Activated CD8-positive, alpha-beta T cell treated with anti-CD3 and anti-CD28 coated beads, Interleukin-2, amount 10 ng/mL, durations not matched to agents 7 days and 5 days (primary cell): Measurements from ENCODE around the gene CSTPP1. TPM values are rescaled to one million over a fixed set of nuclear protein-coding genes. Genes with fewer than 3 reads are reported as not detected.
A peak's percentile ranks its signal among the peaks of the same experiment; 100 is the strongest.

Source experiments
- ATAC-seq: fragments of 150-1000 bp; cut with Tn5 transposase; one replicate; pipeline ENCODE4 v1.10.0; 2021; ENCODE audit warnings: moderate library complexity
- CTCF ChIA-PET: fragments of 350-600 bp; sonication (Branson Sonifier 250); formaldehyde crosslinking; loops from one replicate; lab custom pipeline; 2021; ENCODE audit warnings: antibody characterized with exemption; lab: Charles Lee
- POLR2A ChIA-PET: fragments of 350-600 bp; sonication (Branson Sonifier 250); formaldehyde crosslinking; loops from one replicate; lab custom pipeline; 2021; ENCODE audit warnings: antibody characterized with exemption; lab: Charles Lee
- DNase-seq: peaks from one replicate; pipeline ENCODE4 v3.0.0-alpha.2; 2020
- H3K27ac Mint-ChIP-seq: one replicate; pipeline ENCODE4 v1.8.0; 2021; ENCODE audit warnings: mild to moderate bottlenecking, mixed read lengths
- H3K27me3 Mint-ChIP-seq: one replicate; pipeline ENCODE4 v1.8.0; 2021; ENCODE audit warnings: low read depth, mixed read lengths
- H3K36me3 Mint-ChIP-seq: one replicate; pipeline ENCODE4 v1.8.0; 2021; ENCODE audit warnings: low read depth, mixed read lengths
- H3K4me1 Mint-ChIP-seq: one replicate; pipeline ENCODE4 v1.8.0; 2021; ENCODE audit warnings: low read depth, mixed read lengths
- H3K4me3 Mint-ChIP-seq: one replicate; pipeline ENCODE4 v1.8.0; 2021; ENCODE audit warnings: mild to moderate bottlenecking, mixed read lengths
- H3K9me3 Mint-ChIP-seq: one replicate; pipeline ENCODE4 v1.8.0; 2022; ENCODE audit warnings: mixed read lengths; ENCODE audit not compliant: insufficient read depth
- total RNA-seq, 2 experiments: library from RNA; stranded (reverse); gene quantifications; one replicate each; pipeline ENCODE4 v1.2.3, GENCODE V29; 2021

Gene CSTPP1
- total RNA-seq, 2 experiments from 2014 or later = 15.6 to 15.8 TPM

GRCh38 chr11:47157805-47158204 lies 221.2 kb downstream of the CSTPP1 start:
- no peak overlapping the region for H3K27ac Mint-ChIP-seq
- POLR2A ChIA-PET = no interaction called here
- H3K36me3 Mint-ChIP-seq = peaks cover 2% of the 10 kb centered on the region
- H3K4me3 Mint-ChIP-seq = no peak overlapping the region
- H3K27me3 Mint-ChIP-seq = no peaks in the 10 kb centered on the region
- ATAC-seq (no peak), DNase-seq (no peak)
- peaks cover 43% of the 10 kb centered on the region for H3K4me1 Mint-ChIP-seq
- CTCF ChIA-PET = interaction anchor here (0.8 to 0.9 kb wide), 2 partner anchors 101 to 238 kb away, joined by 3 read pairs; no protein-coding TSS in a partner anchor
- no peaks in the 10 kb centered on the region for H3K9me3 Mint-ChIP-seq

DNA sequence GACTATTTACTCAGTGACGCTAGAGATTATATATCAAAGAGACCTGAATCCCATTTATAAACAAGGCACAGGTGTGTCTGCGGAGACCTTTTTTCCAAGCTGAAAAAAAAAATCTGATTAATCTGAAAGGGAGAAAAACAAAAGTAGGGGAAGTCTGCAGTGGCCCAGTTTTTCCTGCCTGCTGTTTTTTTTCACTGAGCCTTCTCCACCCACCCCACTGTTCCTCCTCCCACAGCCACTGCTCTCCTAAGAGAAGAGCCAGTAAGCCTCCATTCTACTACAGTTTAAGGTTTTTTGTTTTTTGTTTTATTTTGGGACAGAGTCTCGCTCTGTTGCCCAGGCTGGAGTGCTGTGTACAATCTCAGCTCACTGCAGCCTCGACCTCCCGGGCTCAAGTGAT lies 221.7 kb downstream of the CSTPP1 start:
- POLR2A ChIA-PET = no interaction called here

GRCh38 chr11:47160753-47161133 lies 224.2 kb downstream of the CSTPP1 start:
- no peak for ATAC-seq
- peaks cover 13% of the 10 kb centered on the region for H3K36me3 Mint-ChIP-seq
- no peak overlapping the region for H3K27ac Mint-ChIP-seq

More for the DNA sequence above, 221.7 kb downstream of the CSTPP1 start:
- peaks cover 39% of the 10 kb centered on the region for H3K4me1 Mint-ChIP-seq
- DNase-seq = no peak
- H3K36me3 Mint-ChIP-seq = peaks cover 2% of the 10 kb centered on the region
- H3K27ac Mint-ChIP-seq = peak overlapping the region; percentile 67
- CTCF ChIA-PET = interaction anchor here (0.8 to 0.9 kb wide), 2 partner anchors 101 to 239 kb away, joined by 3 read pairs; no protein-coding TSS in a partner anchor
- H3K27me3 Mint-ChIP-seq = no peaks in the 10 kb centered on the region
- H3K4me3 Mint-ChIP-seq = no peak overlapping the region
- no peak for ATAC-seq
- no peaks in the 10 kb centered on the region for H3K9me3 Mint-ChIP-seq

GRCh38 chr11:47161134-47161854 lies 224.7 kb downstream of the CSTPP1 start:
- Mint-ChIP-seq H3K4me3 (no peak overlapping the region), H3K36me3 (peaks cover 16% of the 10 kb centered on the region), H3K27ac (no peak overlapping the region), H3K9me3 (no peaks in the 10 kb centered on the region), H3K27me3 (no peaks in the 10 kb centered on the region), H3K4me1 (peaks cover 9% of the 10 kb centered on the region)
- CTCF ChIA-PET = interaction anchor here (0.6 to 2.6 kb wide), 10 partner anchors 8 to 248 kb away, joined by 3 to 17 read pairs (median 4); no protein-coding TSS in a partner anchor
- peak; percentile 78 for ATAC-seq
- POLR2A ChIA-PET = no interaction called here
- peak; percentile 73 for DNase-seq

More at GRCh38 chr11:47160753-47161133, 224.2 kb downstream of the CSTPP1 start:
- Mint-ChIP-seq H3K27me3 (no peaks in the 10 kb centered on the region), H3K4me1 (peaks cover 14% of the 10 kb centered on the region), H3K4me3 (no peak overlapping the region), H3K9me3 (no peaks in the 10 kb centered on the region)
- CTCF ChIA-PET = interaction anchor here (0.6 to 1.1 kb wide), 6 partner anchors 12 to 247 kb away, joined by 3 to 7 read pairs (median 4); no protein-coding TSS in a partner anchor
- no peak for DNase-seq
- POLR2A ChIA-PET = no interaction called here

DNA sequence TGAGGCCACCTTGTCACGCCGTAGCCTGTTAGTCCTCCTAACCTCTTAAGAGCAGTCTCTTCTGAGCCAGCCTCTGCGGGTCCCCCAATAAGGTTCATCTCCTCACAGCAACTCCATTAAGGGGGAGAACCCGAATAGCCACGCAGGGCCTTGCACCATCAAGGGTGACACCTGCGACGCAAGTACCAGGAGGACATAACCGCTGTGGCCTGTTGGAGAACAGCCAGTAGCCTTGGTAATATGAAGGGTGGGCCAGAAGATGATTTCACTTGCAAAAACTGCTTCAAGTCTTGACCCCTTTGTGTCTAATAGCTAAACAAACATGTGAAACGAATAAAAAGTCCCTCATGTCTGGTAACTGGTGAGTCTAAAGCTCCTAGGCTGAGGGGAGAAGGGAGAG lies 225.3 kb downstream of the CSTPP1 start:
- CTCF ChIA-PET = interaction anchor here (0.6 to 2.6 kb wide), 7 partner anchors 9 to 242 kb away, joined by 3 to 17 read pairs (median 3); no protein-coding TSS in a partner anchor
- DNase-seq (no peak), ATAC-seq (no peak)
- Mint-ChIP-seq H3K4me1 (peaks cover 5% of the 10 kb centered on the region), H3K4me3 (no peak overlapping the region), H3K27ac (no peak overlapping the region), H3K27me3 (no peaks in the 10 kb centered on the region), H3K36me3 (peaks cover 17% of the 10 kb centered on the region), H3K9me3 (no peaks in the 10 kb centered on the region)
- POLR2A ChIA-PET = no interaction called here

GRCh38 chr11:47162426-47162825 lies 225.9 kb downstream of the CSTPP1 start:
- ChIA-PET CTCF (interaction anchor here (0.6 to 2.6 kb wide), 9 partner anchors 8 to 243 kb away, joined by 3 to 17 read pairs (median 3); no protein-coding TSS in a partner anchor), POLR2A (interaction anchor here (2.1 kb wide), 1 partner anchor 10 kb away, joined by 9 read pairs; no protein-coding TSS in a partner anchor)
- DNase-seq (no peak), ATAC-seq (no peak)
- Mint-ChIP-seq H3K4me1 (peaks cover 5% of the 10 kb centered on the region), H3K4me3 (no peak overlapping the region), H3K27me3 (no peaks in the 10 kb centered on the region), H3K36me3 (peaks cover 17% of the 10 kb centered on the region), H3K27ac (no peak overlapping the region), H3K9me3 (no peaks in the 10 kb centered on the region)

DNA sequence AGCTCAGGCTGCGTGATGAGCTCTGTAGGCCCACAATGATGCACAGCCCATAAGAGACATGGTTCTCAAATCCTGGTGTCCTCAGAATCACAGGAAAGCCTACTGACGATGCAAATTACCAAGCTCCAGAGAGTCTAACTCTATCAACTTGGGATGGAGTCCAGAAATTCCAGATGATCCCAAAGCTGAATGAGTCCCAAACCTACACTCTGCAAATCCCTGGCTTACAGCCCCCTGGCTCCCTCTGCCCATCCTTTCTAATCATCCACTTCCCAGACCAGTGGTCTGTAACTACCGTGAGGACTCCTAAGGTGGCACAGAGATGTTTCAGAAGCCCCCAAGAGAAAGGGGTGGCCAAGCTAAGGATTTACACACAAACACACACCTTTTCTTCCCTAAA lies 226.6 kb downstream of the CSTPP1 start:
- H3K36me3 Mint-ChIP-seq = peaks cover 23% of the 10 kb centered on the region
- no peak overlapping the region for H3K27ac Mint-ChIP-seq
- no peak for ATAC-seq
- no peaks in the 10 kb centered on the region for H3K9me3 Mint-ChIP-seq
- DNase-seq = no peak
- ChIA-PET CTCF (interaction anchor here (0.8 to 2.6 kb wide), 7 partner anchors 9 to 272 kb away, joined by 3 to 17 read pairs (median 4); no protein-coding TSS in a partner anchor), POLR2A (interaction anchor here (2.1 kb wide), 1 partner anchor 9 kb away, joined by 9 read pairs; no protein-coding TSS in a partner anchor)
- H3K4me3 Mint-ChIP-seq = no peak overlapping the region
- no peaks in the 10 kb centered on the region for H3K27me3 Mint-ChIP-seq
- H3K4me1 Mint-ChIP-seq = peaks cover 5% of the 10 kb centered on the region

- ChIA-PET CTCF (interaction anchor here (0.7 to 2.6 kb wide), 4 partner anchors 9 to 272 kb away, joined by 3 to 17 read pairs (median 3); no protein-coding TSS in a partner anchor), POLR2A (interaction anchor here (2.1 kb wide), 1 partner anchor 9 kb away, joined by 9 read pairs; no protein-coding TSS in a partner anchor)
- DNase-seq (no peak), ATAC-seq (no peak)
- H3K4me1 Mint-ChIP-seq = peaks cover 2% of the 10 kb centered on the region
- no peaks in the 10 kb centered on the region for H3K27me3 Mint-ChIP-seq
- H3K9me3 Mint-ChIP-seq = no peaks in the 10 kb centered on the region
- no peak overlapping the region for H3K27ac Mint-ChIP-seq
- H3K36me3 Mint-ChIP-seq = peaks cover 22% of the 10 kb centered on the region
- no peak overlapping the region for H3K4me3 Mint-ChIP-seq
Measured at GRCh38 chr11:47163898-47164297, 227.3 kb downstream of the CSTPP1 start.

DNA sequence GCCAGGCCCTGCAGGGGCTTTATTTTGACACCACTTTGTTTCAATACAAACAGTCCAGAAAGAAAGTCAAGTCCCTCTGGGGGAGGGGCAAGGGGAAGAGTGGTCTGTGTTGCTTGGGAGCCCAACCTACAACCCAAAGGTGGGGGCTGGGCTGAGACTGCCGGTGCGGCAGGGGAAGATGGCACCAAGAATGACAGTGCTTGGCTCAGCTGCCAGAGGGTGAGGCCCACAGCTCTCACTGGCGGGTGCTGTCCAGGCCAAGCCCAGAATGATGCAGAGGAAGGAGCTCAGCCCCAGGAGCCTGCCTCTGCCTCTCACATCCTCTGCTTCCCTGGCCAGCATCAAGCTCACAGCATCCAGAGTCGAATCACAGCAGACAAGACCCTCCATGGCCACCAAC lies 227.8 kb downstream of the CSTPP1 start:
- no peak for ATAC-seq
- Mint-ChIP-seq H3K27ac (no peak overlapping the region), H3K4me3 (no peak overlapping the region), H3K27me3 (no peaks in the 10 kb centered on the region), H3K9me3 (no peaks in the 10 kb centered on the region), H3K4me1 (peaks cover 2% of the 10 kb centered on the region), H3K36me3 (peaks cover 22% of the 10 kb centered on the region)
- CTCF ChIA-PET = interaction anchor here (0.7 kb wide), 1 partner anchor 10 kb away, joined by 3 read pairs; no protein-coding TSS in a partner anchor
- DNase-seq = no peak
- POLR2A ChIA-PET = interaction anchor here (2.1 kb wide), 1 partner anchor 8 kb away, joined by 9 read pairs; no protein-coding TSS in a partner anchor

- no peak overlapping the region for H3K27ac Mint-ChIP-seq
- CTCF ChIA-PET = interaction anchor here (1.2 kb wide), 1 partner anchor 12 kb away, joined by 3 read pairs; no protein-coding TSS in a partner anchor
- peaks cover 25% of the 10 kb centered on the region for H3K36me3 Mint-ChIP-seq
- POLR2A ChIA-PET = interaction anchor here (0.6 to 0.9 kb wide), 3 partner anchors 10 to 273 kb away, joined by 3 to 4 read pairs (median 3); no protein-coding TSS in a partner anchor
- H3K27me3 Mint-ChIP-seq = no peaks in the 10 kb centered on the region
- no peaks in the 10 kb centered on the region for H3K9me3 Mint-ChIP-seq
- no peak overlapping the region for H3K4me3 Mint-ChIP-seq
- peaks cover 2% of the 10 kb centered on the region for H3K4me1 Mint-ChIP-seq
- DNase-seq (no peak), ATAC-seq (no peak)
Measured at GRCh38 chr11:47165253-47165840, 228.8 kb downstream of the CSTPP1 start.

- DNase-seq = no peak
- ChIA-PET CTCF (no interaction called here), POLR2A (no interaction called here)
- H3K27me3 Mint-ChIP-seq = no peaks in the 10 kb centered on the region
- H3K27ac Mint-ChIP-seq = no peak overlapping the region
- no peaks in the 10 kb centered on the region for H3K9me3 Mint-ChIP-seq
- no peak for ATAC-seq
- H3K4me1 Mint-ChIP-seq = peaks cover 8% of the 10 kb centered on the region
- peaks cover 31% of the 10 kb centered on the region for H3K36me3 Mint-ChIP-seq
- no peak overlapping the region for H3K4me3 Mint-ChIP-seq
Measured at GRCh38 chr11:47166368-47166767, 229.8 kb downstream of the CSTPP1 start.
